ENCODE measurements around the gene SLC25A21. TPM values are rescaled to one million over a fixed set of nuclear protein-coding genes. Genes with fewer than 3 reads are reported as not detected.
"Not testable (repeated sequence)": the region's sequence is repeated elsewhere in the genome, so short reads cannot be mapped to it uniquely, and the experiment has no call there.

The SLC25A21 gene
- polyA plus RNA-seq, 1 donor, result 1.2 TPM

DNA sequence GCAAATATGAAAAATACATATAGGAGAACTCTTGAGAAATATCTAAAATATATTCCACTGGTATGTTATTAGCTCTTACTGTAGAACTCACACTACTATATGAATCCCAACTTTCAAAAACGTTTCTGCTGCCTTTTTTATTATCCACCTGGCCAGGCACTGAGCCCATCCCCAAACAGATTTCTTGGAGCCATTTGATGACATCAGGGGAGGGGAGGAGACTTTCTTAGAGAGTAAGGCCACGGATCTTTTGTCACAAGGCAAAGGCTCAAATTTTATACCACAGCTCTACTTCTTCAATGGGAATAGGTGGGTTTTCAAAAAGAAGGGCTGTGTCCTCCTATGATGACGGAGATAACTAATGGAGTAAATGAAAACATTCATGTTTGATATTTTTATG, 83.0 kb downstream of the SLC25A21 start:
- no peak for DNase-seq (ENCODE audit: low read depth)

DNA sequence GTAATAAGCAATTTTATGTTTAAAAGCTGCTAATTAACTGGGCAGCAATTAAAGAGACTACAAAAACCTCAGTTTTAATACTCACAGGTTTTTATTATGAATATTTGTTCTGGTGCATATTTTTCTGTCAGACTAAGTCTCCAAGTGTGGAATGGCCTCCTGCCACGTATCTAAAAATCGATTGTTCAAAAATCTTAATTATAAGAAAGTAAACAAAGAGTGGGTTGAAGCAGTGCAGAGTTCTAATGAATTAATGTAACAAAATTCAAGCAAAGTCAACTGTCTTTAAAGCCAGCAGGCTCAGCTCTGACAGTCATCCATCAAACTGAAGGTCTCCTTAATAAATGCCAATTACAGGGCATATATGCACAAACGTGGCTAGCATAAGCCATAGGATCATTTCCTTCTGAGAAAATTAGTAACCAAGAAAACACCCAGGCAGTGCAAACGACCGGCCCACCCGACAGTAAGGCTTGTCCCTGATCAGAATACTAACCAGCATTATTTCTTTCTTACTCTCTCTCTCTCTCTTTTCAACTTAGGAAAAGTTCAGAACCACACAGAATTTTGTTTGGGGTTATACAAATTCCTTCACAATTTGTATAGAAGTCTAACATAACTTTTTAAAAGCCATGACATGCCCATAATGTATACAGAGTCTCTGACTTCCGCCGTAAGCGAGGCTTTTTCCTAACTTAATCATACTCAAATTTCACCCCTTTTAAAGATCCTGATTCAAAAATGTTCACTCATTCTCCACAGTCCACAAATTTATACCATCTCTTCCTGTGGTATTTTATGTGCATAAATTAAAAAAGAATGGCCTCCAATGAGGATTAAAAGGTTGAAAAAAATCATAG, 83.8 kb downstream of the SLC25A21 start:
- DNase-seq (ENCODE audit: low read depth), result no peak

DNA sequence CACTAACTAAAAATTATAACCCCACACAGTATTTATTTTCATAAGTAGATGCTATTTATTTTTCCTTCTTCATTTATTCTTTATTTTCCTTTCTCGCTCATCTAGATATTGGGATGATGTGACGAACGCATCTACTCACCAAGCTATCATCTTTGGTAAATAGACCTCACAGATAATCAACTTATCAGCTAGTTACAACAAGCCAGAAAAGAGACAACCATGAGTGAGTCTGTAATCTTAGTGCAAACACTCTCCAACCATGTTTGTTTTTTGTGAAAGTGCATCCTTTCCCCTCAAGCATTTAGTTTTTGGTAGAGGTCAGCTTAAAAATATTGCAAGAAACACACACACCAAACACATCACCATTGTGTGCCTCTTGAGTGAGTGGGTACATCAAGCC, 84.9 kb downstream of the SLC25A21 start:
- DNase-seq (ENCODE audit: low read depth), result no peak

DNA sequence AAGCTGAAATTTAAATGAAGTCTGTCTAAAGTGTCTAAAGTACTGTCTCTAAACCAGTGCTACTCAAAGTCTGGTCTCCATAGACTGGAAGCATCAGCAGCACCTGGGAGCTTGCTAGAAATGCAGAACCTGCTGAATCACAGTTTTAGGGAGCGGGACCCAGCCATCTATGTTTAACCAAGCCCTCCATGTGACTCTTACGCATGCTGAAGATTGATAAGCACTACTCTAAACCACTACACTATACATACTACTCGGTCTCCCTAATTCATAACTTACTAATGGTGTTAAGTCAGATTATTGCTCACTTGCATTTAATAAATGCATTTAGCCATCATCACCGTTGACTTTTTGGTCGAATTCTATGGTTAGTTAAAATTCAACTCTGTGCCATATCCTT, 88.8 kb downstream of the SLC25A21 start:
- DNase-seq (ENCODE audit: low read depth), result no peak

DNA sequence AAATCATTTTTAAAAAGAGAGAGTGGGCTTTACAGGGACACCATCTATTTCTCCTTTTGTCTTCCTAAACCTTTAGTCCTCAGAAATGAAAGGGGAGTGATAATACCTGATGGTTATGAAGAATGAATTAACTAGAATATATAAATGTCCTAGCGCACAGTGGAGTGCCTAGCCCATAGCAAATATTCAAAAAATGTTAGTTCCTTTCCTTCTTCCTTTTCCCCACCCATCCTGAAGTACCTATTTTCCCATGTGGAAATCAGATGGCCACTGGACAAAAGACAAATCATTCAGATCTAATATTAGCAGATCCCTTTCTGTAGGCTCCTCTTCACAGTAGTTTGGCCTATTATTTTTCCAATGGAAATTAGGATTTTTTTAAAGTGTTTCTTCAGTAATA, 90.0 kb downstream of the SLC25A21 start:
- no peak for DNase-seq (ENCODE audit: low read depth)

DNA sequence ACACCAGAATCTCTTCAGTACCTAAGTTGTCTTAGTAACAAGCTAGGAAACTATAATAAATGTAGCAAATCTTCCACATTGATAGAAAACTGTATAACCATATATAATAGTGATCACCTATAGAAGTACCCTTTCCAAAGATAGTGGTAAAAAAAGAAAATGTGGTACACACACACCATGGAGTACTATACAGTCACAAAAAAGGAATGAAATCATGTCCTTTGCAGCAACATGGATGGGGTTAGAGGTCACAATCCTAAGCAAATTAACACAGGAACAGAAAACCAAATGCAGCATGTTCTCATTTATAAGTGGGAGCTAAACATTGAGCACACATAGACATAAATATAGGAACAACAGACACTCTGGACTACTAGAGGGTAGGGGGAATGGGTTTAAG, 90.5 kb downstream of the SLC25A21 start:
- DNase-seq (ENCODE audit: low read depth), result no peak

DNA sequence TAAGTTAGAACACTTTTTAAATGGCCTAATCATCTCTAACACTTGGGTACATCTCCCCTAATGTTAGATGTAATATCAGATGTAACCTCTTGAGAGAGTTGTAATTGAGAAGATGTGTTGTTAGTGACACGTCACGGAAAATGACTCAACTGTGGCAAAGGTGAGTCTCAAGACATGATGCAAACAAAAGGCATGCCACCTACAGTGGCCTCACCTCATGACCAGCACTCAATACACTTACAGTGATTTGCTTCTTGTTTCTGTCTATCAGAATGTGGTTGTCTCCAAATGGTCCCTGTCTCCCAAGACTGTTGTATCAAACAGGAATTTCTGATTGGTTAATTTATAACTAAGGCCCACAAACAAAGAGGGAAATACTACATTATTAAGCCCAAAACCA, 91.2 kb downstream of the SLC25A21 start:
- DNase-seq (ENCODE audit: low read depth), result no peak

DNA sequence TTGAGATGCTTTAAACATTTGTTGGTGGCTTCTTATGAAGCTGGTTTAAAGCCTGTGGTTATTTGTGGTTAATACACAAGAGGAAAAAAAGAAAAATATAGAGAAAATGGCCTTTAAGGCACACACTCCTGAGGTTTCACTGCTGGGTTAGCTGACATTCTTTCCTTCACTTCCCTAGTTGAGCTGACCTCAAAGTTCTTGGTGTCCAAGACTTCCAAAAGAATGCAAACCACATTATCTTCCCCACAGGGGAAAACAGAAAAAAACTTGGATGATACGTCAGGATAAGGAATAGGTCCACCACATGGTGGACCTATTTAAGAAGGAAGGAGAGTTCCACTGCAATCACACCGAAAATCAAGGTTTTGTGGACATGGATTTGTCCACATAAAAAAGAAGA, 94.3 kb downstream of the SLC25A21 start:
- DNase-seq (ENCODE audit: low read depth), result no peak

DNA sequence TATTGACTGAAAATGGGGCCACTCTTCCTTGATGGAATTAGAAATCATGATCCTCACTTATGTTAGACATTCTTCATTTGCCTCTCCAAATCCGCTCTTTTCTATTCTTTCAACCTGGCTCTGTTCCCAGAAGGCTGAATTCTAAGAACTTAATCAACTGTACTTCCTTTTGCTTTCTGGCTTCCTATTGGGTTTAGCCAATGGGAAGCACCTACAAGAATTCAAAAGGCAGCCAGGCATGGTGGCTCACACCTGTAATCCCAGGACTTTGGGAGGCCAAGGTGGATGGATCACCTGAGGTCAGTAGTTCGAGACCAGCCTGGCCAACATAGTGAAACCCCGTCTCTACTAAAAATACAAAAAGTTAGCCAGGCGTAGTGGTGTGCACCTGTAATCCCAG, 98.1 kb downstream of the SLC25A21 start:
- not testable (repeated sequence) for DNase-seq (ENCODE audit: low read depth)

DNA sequence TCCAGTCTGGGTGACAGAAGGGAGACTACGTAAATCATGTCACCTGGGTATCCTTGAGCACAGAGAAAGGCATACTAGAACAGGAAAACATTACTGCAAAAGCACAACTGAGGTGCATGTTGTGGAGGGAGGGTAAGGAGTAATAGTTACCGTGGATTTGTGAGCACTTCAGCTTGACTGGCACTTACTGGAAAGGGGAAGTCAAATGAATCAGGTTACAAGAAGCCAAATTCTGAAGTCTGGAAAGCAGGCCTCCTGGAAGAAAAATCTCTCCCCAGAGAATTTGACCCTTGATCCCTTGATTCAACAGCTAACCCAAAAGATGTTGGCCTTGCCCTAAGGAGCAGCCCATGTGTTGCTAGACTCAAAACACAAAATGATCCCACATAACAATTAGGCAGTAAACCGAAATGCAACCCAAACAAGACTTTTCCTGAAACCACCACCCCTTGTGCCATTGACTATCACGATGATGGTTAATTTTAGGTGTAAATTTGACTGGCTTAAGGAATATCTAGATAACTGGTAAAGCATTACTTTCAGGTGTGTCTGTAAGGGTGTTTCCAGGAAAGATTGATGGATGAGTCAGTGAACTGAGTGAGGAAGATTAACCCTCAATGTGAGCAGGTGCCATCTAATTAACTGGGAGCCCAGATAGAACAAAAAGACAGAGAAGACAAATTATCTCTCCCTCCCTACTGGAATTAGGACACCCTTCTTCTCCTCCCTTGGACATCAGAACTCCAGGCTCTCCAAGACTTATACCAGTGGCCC, 108.8 kb downstream of the SLC25A21 start:
- DNase-seq (ENCODE audit: low read depth), result no peak

DNA sequence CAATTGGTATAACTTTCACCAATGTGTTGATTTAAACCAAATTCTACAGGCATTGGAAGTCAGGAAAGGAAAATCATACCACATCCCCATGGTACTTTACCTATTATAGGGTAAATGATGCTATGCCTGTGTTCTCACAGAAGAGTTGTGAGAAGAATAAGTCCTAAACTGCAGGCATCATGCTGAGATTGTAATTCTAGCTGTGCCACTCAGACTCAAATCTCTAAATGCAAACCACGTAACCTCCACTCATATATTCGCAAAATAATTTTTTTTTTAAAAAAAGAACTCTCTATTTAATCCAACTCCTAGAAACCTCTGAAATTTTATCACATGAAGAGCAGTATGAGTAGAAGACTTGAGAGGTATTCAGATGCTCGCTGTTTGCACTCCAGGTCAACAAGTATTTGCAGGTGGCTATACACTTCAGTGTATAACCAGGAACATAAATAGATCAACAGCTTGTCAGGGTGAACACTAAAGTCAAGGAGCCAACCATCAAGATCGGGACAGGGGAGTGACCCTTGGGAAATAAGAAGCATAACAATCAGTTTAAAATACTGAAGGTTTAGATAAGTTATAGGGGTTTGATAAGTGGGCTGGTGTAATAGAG, 110.1 kb downstream of the SLC25A21 start:
- no peak for DNase-seq (ENCODE audit: low read depth)

DNA sequence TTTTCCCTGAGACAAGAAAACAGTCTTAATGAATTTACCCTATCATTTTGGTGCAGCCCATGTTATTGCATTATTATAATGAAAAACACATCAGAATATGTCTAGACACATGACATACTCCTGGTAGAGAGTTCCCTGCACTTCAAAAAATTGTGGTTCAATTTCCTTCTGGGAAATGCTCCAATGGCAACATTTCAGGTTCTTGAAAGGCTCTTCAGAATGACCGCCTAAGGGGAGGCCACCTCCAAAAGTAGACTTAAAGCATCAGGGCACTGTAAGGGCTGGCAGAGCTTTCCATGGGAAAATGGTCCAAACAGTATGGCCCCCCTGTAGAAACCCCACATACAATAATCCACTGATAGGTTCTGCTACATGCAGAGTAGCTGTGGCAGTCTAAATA, 110.7 kb downstream of the SLC25A21 start:
- DNase-seq (ENCODE audit: low read depth), result no peak

DNA sequence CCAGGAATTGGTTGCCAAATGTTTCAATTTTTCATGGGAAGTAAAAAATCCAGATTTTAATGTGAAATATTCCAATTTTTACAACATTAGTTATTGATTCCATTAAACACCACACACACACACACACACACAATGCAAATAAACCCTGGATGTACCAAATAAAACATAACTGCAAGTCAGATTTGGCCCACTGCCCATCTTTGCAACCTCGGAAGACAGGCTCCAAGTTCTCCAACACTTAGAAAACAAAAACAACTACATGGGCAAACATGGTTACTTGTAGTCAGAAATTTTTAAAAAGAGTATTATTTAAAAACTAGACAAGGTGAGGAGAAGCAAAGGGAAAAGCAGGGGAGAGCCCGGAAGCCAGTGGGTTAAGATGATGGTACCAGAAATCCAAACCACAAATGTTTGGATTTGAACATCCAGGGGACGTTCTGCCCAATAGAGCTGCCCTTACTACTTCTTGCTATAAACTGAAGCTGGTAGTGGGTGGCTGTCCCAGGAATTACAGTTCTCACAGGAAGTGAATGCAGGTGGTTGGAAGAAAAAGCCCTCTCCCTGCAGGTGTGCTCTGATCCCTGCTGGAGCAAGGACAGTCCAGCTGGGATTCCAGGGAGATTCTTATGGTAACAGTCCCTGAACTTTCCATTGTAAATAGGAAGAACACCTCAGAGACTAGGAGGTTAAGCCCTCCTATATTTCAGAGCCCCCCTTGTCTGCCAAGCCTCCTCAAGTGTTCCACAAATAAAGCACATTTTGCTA, 111.7 kb downstream of the SLC25A21 start:
- no peak for DNase-seq (ENCODE audit: low read depth)

DNA sequence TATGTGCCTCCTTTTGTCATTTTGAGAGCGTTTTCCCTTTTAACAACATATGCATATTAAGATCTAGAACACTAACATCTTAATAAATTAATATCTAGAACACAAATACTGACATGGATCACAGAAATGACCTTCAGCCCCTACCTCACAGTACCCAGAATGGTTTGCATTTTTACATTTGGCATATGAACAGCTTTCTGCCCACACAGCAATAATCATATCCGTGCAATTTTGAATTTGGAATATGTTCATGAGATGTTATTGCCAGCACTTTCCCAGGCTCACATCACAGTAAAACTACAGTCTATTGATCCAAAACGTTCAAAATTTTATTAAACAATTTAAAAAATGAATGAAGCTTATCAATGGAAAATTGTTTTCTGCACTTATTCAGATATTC, 114.6 kb downstream of the SLC25A21 start:
- no peak for DNase-seq (ENCODE audit: low read depth)

DNA sequence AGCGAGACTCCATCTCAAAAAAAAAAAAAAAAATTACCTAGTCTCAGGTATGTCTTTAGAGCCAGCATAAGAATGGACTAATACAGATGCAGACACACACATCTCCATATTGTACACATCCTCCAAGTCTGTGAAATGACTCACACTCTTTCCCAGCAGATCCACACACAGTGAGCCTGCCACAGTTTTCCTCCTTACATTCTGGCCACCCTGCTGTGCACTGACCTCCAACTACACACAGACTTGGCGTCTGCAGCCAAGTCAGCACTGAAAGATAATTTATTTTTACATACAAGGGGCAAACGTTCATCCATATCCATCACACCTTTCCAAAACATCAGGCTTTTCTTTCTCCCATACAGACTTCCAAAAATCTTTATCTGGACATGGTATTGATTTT, 115.9 kb downstream of the SLC25A21 start:
- DNase-seq (ENCODE audit: low read depth), result no peak

DNA sequence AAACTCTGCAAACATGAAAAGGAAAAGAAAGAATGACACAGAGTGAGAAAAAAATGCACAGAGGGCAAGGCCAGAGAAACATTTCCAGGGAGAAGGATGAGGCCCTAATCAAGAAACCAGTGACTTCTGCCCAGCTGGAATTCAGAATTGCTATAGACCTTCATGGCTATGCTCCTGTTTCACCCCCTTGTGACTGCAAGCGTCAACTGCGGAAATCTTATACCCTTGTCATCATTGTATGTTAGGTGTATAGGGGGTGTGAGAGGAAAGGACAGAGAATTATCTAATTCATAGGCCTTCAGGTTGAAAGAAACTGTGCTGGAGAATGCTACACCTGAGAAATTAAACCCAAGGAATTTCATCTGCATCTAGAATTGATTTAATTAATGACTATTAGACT, 117.5 kb downstream of the SLC25A21 start:
- no peak for DNase-seq (ENCODE audit: low read depth)

DNA sequence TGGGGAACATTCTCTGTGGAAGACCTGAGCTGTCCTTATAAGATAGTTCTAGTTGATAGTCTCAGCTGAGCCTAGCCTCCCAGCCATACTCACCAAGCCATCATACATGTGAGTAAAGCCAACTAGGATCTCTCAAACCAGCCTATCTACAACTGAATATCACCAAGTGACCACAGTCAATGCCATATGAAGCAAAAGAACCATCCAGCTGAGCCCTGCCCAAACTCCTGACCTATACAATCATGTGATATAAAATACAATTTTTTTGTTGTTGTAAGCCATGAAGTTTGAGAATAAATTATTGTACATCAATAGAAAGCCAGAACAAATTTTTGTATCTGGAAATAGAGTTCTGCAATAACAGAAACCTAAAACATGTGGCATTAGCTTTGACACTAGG, 118.3 kb downstream of the SLC25A21 start:
- DNase-seq (ENCODE audit: low read depth), result no peak

DNA sequence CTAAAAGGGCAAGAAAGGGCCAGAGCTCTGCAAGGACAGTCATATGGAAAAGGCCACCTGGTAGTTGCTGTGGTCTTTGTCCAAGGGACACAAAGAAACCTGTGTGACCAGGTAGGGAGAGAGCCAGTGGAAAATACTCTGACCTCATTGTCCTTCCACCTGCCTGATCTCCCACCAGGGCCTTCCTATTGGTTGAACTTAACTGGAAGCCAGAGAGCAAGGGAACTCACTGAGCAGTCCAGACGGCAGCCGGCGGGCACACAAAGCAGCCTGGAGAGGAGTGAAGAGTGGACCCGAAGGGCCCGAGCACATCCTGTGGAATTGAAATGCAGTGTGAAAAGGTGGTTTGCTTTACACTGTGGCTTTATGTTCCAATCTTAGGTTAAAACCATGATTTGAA, 120.7 kb downstream of the SLC25A21 start:
- no peak for DNase-seq (ENCODE audit: low read depth)

DNA sequence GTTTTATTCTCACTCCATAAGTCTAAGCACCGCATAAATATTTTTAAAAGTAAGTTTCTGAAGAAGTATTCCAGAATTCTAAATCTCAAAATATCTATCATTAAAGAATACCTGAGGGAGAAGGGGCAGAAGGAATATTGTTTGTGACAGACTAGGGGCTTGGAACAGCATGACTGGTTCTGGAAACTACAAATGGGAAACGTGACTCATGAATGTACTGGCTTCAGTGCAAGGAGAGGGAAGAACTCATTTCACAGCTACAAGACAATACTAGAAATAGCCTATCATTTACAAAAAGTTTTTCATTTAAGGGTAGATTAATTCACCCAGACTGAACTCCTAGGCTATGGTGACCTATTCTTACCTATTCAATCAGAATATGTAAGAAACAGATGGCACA, 121.3 kb downstream of the SLC25A21 start:
- DNase-seq (ENCODE audit: low read depth), result no peak

DNA sequence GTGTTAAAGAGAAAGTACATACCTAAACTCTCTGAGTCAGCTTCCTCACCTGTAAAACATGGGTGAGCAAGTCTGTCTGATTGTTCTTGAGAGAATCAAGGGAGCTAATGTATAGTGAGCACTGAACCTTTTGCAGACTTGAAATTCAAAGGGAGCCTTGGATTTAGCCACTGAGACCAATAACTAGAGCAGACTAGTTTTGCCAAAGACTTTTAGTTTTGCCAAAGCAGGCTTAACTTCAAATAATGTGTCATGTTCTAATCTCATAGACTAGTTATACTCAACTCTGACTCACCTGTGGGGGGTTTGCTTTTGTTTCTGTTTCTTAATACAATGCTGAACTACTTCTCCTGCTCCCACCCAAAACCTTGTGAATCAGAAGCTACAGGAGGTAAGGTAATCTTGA, 123.7 kb downstream of the SLC25A21 start:
- DNase-seq (ENCODE audit: low read depth), result no peak

DNA sequence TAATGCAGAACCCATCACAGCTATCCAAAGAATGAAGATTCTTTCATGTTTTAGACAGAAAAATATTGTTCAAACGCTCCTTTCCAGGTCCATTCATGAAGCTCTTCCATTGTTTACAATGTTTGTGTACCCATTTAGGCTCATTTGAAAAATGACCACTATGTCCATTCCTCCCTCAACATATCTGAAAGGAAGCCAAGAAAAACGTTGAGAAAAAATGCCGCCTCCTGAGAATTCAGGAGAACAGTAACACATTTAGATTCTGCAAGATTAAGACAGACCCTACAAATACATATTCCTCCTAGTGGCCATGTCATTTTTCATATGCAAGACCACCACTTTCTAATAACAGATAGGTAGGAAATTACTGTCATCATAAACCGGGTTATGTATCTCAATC, 124.4 kb downstream of the SLC25A21 start:
- no peak for DNase-seq (ENCODE audit: low read depth)

DNA sequence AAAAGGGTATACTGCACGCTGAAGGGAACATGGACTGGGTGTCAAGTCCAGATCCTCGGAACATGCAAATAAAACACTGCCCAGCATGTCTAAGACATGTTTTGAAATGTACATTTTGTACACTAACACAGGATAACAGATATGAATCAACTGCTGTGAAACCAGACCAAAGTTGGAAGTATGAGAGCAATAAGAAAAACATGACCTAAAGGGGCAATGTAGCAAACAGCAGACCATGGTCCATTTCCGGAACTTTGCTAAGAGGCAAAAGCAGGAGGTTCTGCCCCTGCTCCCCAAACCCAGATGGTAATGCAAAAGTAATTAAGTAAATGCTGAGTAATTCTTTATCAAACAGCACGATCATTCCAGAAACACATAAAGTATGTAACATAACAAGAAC, 125.2 kb downstream of the SLC25A21 start:
- DNase-seq (ENCODE audit: low read depth), result no peak

Measured in forelimb muscle (tissue), 1 donor.